Ovary (tissue), 9 donors: ENCODE data around the gene NR3C1. TPM values are rescaled to one million over a fixed set of nuclear protein-coding genes. Genes with fewer than 3 reads are reported as not detected.

Source experiments
- DNase-seq, 5 donors: peaks; one replicate each; pipeline ENCODE4 v3.0.0-alpha.2; 2019 to 2020
- H3K27ac ChIP-seq, 2 donors: fragments of 200-600 bp; one replicate each; pipeline versions ENCODE4 v1.5.1 to v1.8.0; 2019 to 2022
- H3K27me3 ChIP-seq: fragments of 200-600 bp; one replicate; pipeline ENCODE4 v1.8.0; 2022
- H3K36me3 ChIP-seq: fragments of 200-600 bp; sonication (generic); one replicate; pipeline ENCODE4 v1.5.1; 2019
- H3K4me1 ChIP-seq: one replicate; pipeline ENCODE4 v1.8.1; 2013; ENCODE audit warnings: mild to moderate bottlenecking, moderate library complexity; ENCODE audit not compliant: insufficient read depth
- H3K4me3 ChIP-seq: fragments of 200-600 bp; sonication (generic); one replicate; pipeline ENCODE4 v1.5.1; 2017
- H3K9me3 ChIP-seq, 2 donors: fragments of 200-600 bp in 1 of 2; sonication (generic) in 1 of 2; one replicate each; pipeline versions ENCODE4 v1.5.1 to v1.8.1; 2013 to 2019; ENCODE audit warnings: mild to moderate bottlenecking in 1 of 2, moderate library complexity in 1 of 2
- CTCF ChIP-seq, 3 donors: fragments of 450-650 bp in 2 of 3; fragments of 200-600 bp in 1 of 3; IDR thresholded peaks; one replicate each; pipeline versions ENCODE4 v1.5.1 to v1.8.0; 2016 to 2022; ENCODE audit warnings: antibody characterized with exemption in 3 of 3, mild to moderate bottlenecking in 1 of 3
- EP300 ChIP-seq: sonication (generic); formaldehyde crosslinking; IDR thresholded peaks from one replicate; pipeline ENCODE4 v1.6.1; 2017; ENCODE audit warnings: antibody characterized with exemption
- POLR2A ChIP-seq: fragments of 450-650 bp; IDR thresholded peaks from one replicate; pipeline ENCODE4 v1.6.1; 2017; ENCODE audit warnings: antibody characterized with exemption, mild to moderate bottlenecking, moderate library complexity
- WGBS, 3 donors: extraction: QIAGEN DNeasy Blood & Tissue Kit in 1 of 3; methylation state at CpG; one replicate each; pipeline versions ENCODE4 v1.1.5 to v1.1.7; 2013 to 2017; 5-methylcytosine and 5-hydroxymethylcytosine counted together
- intact Hi-C, 4 donors: fragments of 100-400 bp; cut with DNase I; formaldehyde crosslinking; loops; one replicate each; pipeline versions ENCODE4 v1.11.0 to v1.15.1; 2022 to 2023
- polyA plus RNA-seq, 2 donors: library from polyadenylated mRNA; stranded (reverse); fragments of 200-250 nt in 1 of 2; fragments of 350-450 nt in 1 of 2; fragmentation: Illumina TruSeq in 1 of 2; extraction: RNeasy Lipid Tissue Mini Kit (QIAGEN cat#74804) in 1 of 2; gene quantifications; one replicate each; pipeline ENCODE4 v1.2.3, GENCODE V29; 2013 to 2014
- total RNA-seq, 7 donors: library from RNA; depleted of rRNA in 2 of 7; stranded (reverse); fragments of >200 nt in 2 of 7; fragmentation: NEBNext Ultra II Directional in 3 of 7; extraction: Animal tissue kit (Norgen Biotek cat#: 25700) in 3 of 7; gene quantifications; one replicate each; pipeline versions ENCODE4 v1.1.0 to v1.2.4, GENCODE V29; 2016 to 2023
- donor health status: DM: no; HTN: no; CAD: no; lungs with moderate emphysema.
- donor health status: DM: no; HTN: no; CAD: no.
- donor health status: Bipolar disorder and iron deficiency.
- donor health status: DM: yes; HTN: yes; CAD: no.
- donor health status: DM: no; HTN: no; CAD: no.
- donor health status: DM: yes; HTN: yes; CAD: no.

Gene NR3C1
- total and polyA plus RNA-seq, 9 donors = 15.5 to 54.3 (median 38.4) TPM

- TF ChIP-seq CTCF (IDR thresholded peaks at IDR 0.05) = no peak
- no peak for TF ChIP-seq POLR2A
- TF ChIP-seq EP300 = no peak
- intact Hi-C loops = no loop called here
- no peaks in the 10 kb centered on the region for H3K36me3 ChIP-seq
- no peaks in the 10 kb centered on the region for H3K4me1 ChIP-seq
- H3K27me3 ChIP-seq = no peaks in the 10 kb centered on the region
- H3K27ac ChIP-seq = no peak overlapping the region
- no peak for DNase-seq
- no peak overlapping the region for H3K4me3 ChIP-seq
- H3K9me3 ChIP-seq = no peaks in the 10 kb centered on the region
- WGBS, 3 donors = 96 to 100% (median 99%) methylated on average over 2 of the region's 2 CpGs
These were observed 136.3 kb downstream of the NR3C1 start for GRCh38 chr5:143267186-143267585.

GRCh38 chr5:143265995-143266394 lies 137.5 kb downstream of the NR3C1 start:
- Histone ChIP-seq H3K36me3 (no peaks in the 10 kb centered on the region), H3K27ac (no peak overlapping the region), H3K9me3 (no peaks in the 10 kb centered on the region), H3K4me1 (no peaks in the 10 kb centered on the region), H3K27me3 (no peaks in the 10 kb centered on the region), H3K4me3 (no peak overlapping the region)
- DNase-seq = no peak
- TF ChIP-seq EP300 (no peak), CTCF (IDR thresholded peaks at IDR 0.05) (no peak), POLR2A (no peak)
- WGBS, 3 donors = 95 to 99% (median 99%) methylated on average over 2 of the region's 2 CpGs
- intact Hi-C loops = no loop called here

DNA sequence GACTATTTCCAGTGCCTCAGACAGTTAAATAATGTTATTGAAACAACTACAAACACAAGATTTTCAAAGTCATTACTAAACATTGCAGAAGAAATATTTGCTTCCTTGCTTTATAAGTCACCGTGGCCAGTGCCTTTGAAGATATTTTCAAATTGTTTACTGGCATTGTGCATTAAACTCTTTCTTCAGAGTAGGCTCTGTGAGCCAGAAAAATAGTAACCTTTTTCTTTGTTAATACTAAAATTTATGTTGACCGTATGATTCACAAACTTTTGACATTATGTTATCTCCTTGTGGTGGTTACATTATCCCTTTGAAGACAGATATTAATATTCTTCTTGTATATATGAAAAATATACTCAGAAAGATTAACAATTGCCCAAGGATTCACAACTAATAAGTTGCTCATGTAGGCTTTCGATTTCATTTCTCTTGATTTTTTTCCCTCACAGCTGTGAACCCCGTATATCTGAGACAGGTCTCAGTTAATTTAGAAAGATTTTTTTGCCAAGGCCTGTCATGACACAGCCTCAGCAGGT lies 140.1 kb downstream of the NR3C1 start:
- Histone ChIP-seq H3K4me1 (no peaks in the 10 kb centered on the region), H3K4me3 (no peak overlapping the region), H3K27me3 (no peaks in the 10 kb centered on the region), H3K27ac (no peak overlapping the region), H3K9me3 (no peaks in the 10 kb centered on the region), H3K36me3 (no peaks in the 10 kb centered on the region)
- DNase-seq = no peak
- intact Hi-C loops = no loop called here
- whole genome bisulfite sequencing, 3 donors = 34 to 36% (median 36%) methylated on average over 4 of the region's 4 CpGs
- no peak for TF ChIP-seq EP300
- TF ChIP-seq CTCF (IDR thresholded peaks at IDR 0.05) = no peak
- TF ChIP-seq POLR2A = no peak

- Histone ChIP-seq H3K27ac (no peak overlapping the region), H3K36me3 (no peaks in the 10 kb centered on the region), H3K4me1 (no peaks in the 10 kb centered on the region), H3K9me3 (no peaks in the 10 kb centered on the region), H3K4me3 (no peak overlapping the region), H3K27me3 (no peaks in the 10 kb centered on the region)
- intact Hi-C loops = no loop called here
- 86 to 98% (median 98%) methylated on average over 1 of the region's 1 CpG for WGBS, 3 donors
- TF ChIP-seq CTCF (IDR thresholded peaks at IDR 0.05) (no peak), EP300 (no peak), POLR2A (no peak)
- DNase-seq = no peak
These were observed 140.9 kb downstream of the NR3C1 start for GRCh38 chr5:143262393-143263174.
